HT-29 (cell line): ENCODE data around the gene IQGAP2. TPM values are rescaled to one million over a fixed set of nuclear protein-coding genes. Genes with fewer than 3 reads are reported as not detected.

Experiments
- DNase-seq: peaks from one replicate; pipeline ENCODE4 v3.0.0-alpha.2; 2015; ENCODE audit warnings: low spot score
- total RNA-seq: library from RNA; depleted of rRNA; stranded (reverse); fragments of >200 nt; shearing (Covaris generic); gene quantifications from 2 replicates; pipeline ENCODE4 v1.2.3, GENCODE V29; 2014

IQGAP2 gene
- total RNA-seq, 1 experiment from 2014 or later = 18.6 TPM

GRCh38 chr5:76607353-76607871, 204.3 kb downstream of the IQGAP2 start:
- no peak for DNase-seq

- no peak for DNase-seq
Measured at GRCh38 chr5:76608833-76609232, 205.7 kb downstream of the IQGAP2 start.

- DNase-seq = no peak
Measured at GRCh38 chr5:76610196-76610595, 207.1 kb downstream of the IQGAP2 start.

- no peak for DNase-seq
Measured at GRCh38 chr5:76612942-76613341, 209.9 kb downstream of the IQGAP2 start.

- DNase-seq = no peak
Measured at GRCh38 chr5:76615759-76616158, 212.7 kb downstream of the IQGAP2 start.

- DNase-seq = no peak
Measured at GRCh38 chr5:76616206-76616605, 213.1 kb downstream of the IQGAP2 start.

GRCh38 chr5:76617229-76617628, 214.1 kb downstream of the IQGAP2 start:
- DNase-seq = no peak

GRCh38 chr5:76617675-76618074, 214.6 kb downstream of the IQGAP2 start:
- no peak for DNase-seq

GRCh38 chr5:76620166-76620565, 217.1 kb downstream of the IQGAP2 start:
- DNase-seq = no peak

- DNase-seq = no peak
Measured at GRCh38 chr5:76622076-76622475, 219.0 kb downstream of the IQGAP2 start.

GRCh38 chr5:76622973-76623596, 220.0 kb downstream of the IQGAP2 start, which contains the start of gene F2RL2:
TSS of gene F2RL2 (minus strand) at chr5:76623403. CDS start at chr5:76623230, 173 bp downstream.
- no peak for DNase-seq

- DNase-seq = no peak
Measured at GRCh38 chr5:76625087-76625815, 222.2 kb downstream of the IQGAP2 start.

GRCh38 chr5:76626738-76627137, 223.7 kb downstream of the IQGAP2 start:
- no peak for DNase-seq

GRCh38 chr5:76634661-76635060, 231.6 kb downstream of the IQGAP2 start:
- DNase-seq = no peak

- no peak for DNase-seq
Measured at GRCh38 chr5:76637490-76637889, 234.4 kb downstream of the IQGAP2 start.

- no peak for DNase-seq
Measured at GRCh38 chr5:76638479-76638878, 235.4 kb downstream of the IQGAP2 start.

GRCh38 chr5:76641514-76642120, 238.5 kb downstream of the IQGAP2 start:
- DNase-seq = peak; percentile 76

GRCh38 chr5:76642390-76643040, 239.4 kb downstream of the IQGAP2 start:
- no peak for DNase-seq

- DNase-seq = no peak
Measured at GRCh38 chr5:76643371-76643770, 240.3 kb downstream of the IQGAP2 start.

GRCh38 chr5:76649140-76649539, 246.1 kb downstream of the IQGAP2 start:
- no peak for DNase-seq

- no peak for DNase-seq
Measured at GRCh38 chr5:76652809-76653414, 249.8 kb downstream of the IQGAP2 start.

- no peak for DNase-seq
Measured at GRCh38 chr5:76657091-76657490, 254.0 kb downstream of the IQGAP2 start.
